Kidney (tissue), 14 donors: Measurements from ENCODE around the gene SF3A2. TPM values are rescaled to one million over a fixed set of nuclear protein-coding genes. Genes with fewer than 3 reads are reported as not detected.

Experiments used
- DNase-seq, 5 donors: peaks; one replicate each; pipeline ENCODE4 v3.0.0-alpha.2; 2013 to 2020
- FAIRE-seq: peaks from 2 replicates; lab custom pipeline; 2012; peaks lifted over from hg19 to GRCh38; lab: Jason Lieb, UNC
- H3K27ac ChIP-seq, 2 donors: one replicate each; pipeline ENCODE4 v1.7.0; 2013; ENCODE audit warnings: low read depth in 2 of 2, low read length in 2 of 2, inconsistent platforms in 1 of 2
- H3K27me3 ChIP-seq: one replicate; pipeline ENCODE4 v1.7.1; 2013; ENCODE audit warnings: low read length, inconsistent platforms; ENCODE audit not compliant: control insufficient read depth, insufficient read depth
- H3K36me3 ChIP-seq, 3 donors: one replicate each; pipeline versions ENCODE4 v1.7.0 to v1.7.1; 2013; ENCODE audit warnings: low read length in 3 of 3, control low read depth in 1 of 3, inconsistent platforms in 1 of 3; ENCODE audit not compliant: insufficient read depth in 3 of 3, control insufficient read depth in 2 of 3
- H3K4me1 ChIP-seq, 3 donors: one replicate each; pipeline versions ENCODE4 v1.7.0 to v1.7.1; 2013; ENCODE audit warnings: low read length in 3 of 3, inconsistent platforms in 1 of 3, low read depth in 1 of 3; ENCODE audit not compliant: control insufficient read depth in 2 of 3, insufficient read depth in 2 of 3
- H3K4me3 ChIP-seq, 3 donors: one replicate each; pipeline versions ENCODE4 v1.7.0 to v1.8.1; 2013; ENCODE audit warnings: low read length in 3 of 3, control low read depth in 1 of 3, inconsistent platforms in 1 of 3
- H3K9ac ChIP-seq, 3 donors: one replicate each; pipeline versions ENCODE4 v1.7.0 to v1.7.1; 2013; ENCODE audit warnings: low read length in 3 of 3, control low read depth in 1 of 3, inconsistent platforms in 1 of 3
- H3K9me3 ChIP-seq, 3 donors: one replicate each; pipeline versions ENCODE4 v1.7.0 to v1.7.1; 2013; ENCODE audit warnings: low read length in 3 of 3, control low read depth in 1 of 3, inconsistent platforms in 1 of 3; ENCODE audit not compliant: control insufficient read depth in 2 of 3, insufficient read depth in 1 of 3
- CTCF ChIP-seq: IDR thresholded peaks from 3 replicates; pipeline ENCODE4 v1.5.1; 2012; ENCODE audit warnings: mild to moderate bottlenecking, moderate library complexity, borderline replicate concordance; ENCODE audit not compliant: insufficient read depth; ENCODE audit errors: extremely low read depth
- intact Hi-C: fragments of 100-400 bp; cut with DNase I; formaldehyde crosslinking; loops from one replicate; pipeline ENCODE4 v1.11.1; 2022
- polyA plus RNA-seq: library from polyadenylated mRNA; stranded (reverse); fragments of 350-450 nt; fragmentation: Illumina TruSeq; extraction: RNeasy Lipid Tissue Mini Kit (QIAGEN cat#74804); gene quantifications from one replicate; pipeline ENCODE4 v1.2.3, GENCODE V29; 2014; ENCODE audit warnings: low read depth, low replicate concordance; ENCODE audit not compliant: insufficient read depth
- total RNA-seq: library from RNA; stranded (reverse); fragmentation: NEBNext Ultra II Directional; extraction: Animal tissue kit (Norgen Biotek cat#: 25700); gene quantifications from one replicate; pipeline ENCODE4 v1.2.1, GENCODE V29; 2021
- donor health status: control.
- donor health status: control.
- donor health status: control.
- donor health status: control.
- donor health status: control.
- donor health status: DM: yes; HTN: yes; CAD: no.
- donor health status: Normal renal cell carcinoma (clear cell type).

Gene SF3A2
- total and polyA plus RNA-seq, 2 donors from 2014 or later, result 25.7 to 64.1 TPM

- DNase-seq, result no peak
Observed at GRCh38 chr19:2197270-2197669, 39.4 kb upstream of the SF3A2 start.

GRCh38 chr19:2198317-2198716 lies 38.3 kb upstream of the SF3A2 start:
- H3K27me3 ChIP-seq, result no peaks in the 10 kb centered on the region
- no peak overlapping the region for H3K27ac ChIP-seq
- FAIRE-seq, result no peak
- peaks cover 0 to 10% (median 5%) of the 10 kb centered on the region in 3 donors for H3K36me3 ChIP-seq
- no peak overlapping the region for H3K4me3 ChIP-seq
- no peak overlapping the region for H3K9ac ChIP-seq
- no peak for TF ChIP-seq CTCF
- no peak for DNase-seq
- H3K9me3 ChIP-seq, result no peaks in the 10 kb centered on the region
- intact Hi-C loops, result no loop called here
- no peaks in the 10 kb centered on the region for H3K4me1 ChIP-seq

More at GRCh38 chr19:2197270-2197669, 39.4 kb upstream of the SF3A2 start:
- H3K9me3 ChIP-seq, result no peaks in the 10 kb centered on the region
- no peaks in the 10 kb centered on the region for H3K4me1 ChIP-seq
- no peaks in the 10 kb centered on the region for H3K27me3 ChIP-seq
- peaks cover 0 to 15% (median 5%) of the 10 kb centered on the region in 3 donors for H3K36me3 ChIP-seq
- H3K4me3 ChIP-seq, result no peak overlapping the region
- H3K27ac ChIP-seq, result no peak overlapping the region
- H3K9ac ChIP-seq, result no peak overlapping the region
- no peak for TF ChIP-seq CTCF
- no peak for FAIRE-seq
- intact Hi-C loops, result no loop called here

- FAIRE-seq (no peak), DNase-seq (no peak)
- peaks cover 0 to 4% (median 4%) of the 10 kb centered on the region in 3 donors for H3K36me3 ChIP-seq
- no peak overlapping the region for H3K9ac ChIP-seq
- no peak overlapping the region for H3K27ac ChIP-seq
- no peak overlapping the region for H3K4me3 ChIP-seq
- no peaks in the 10 kb centered on the region for H3K4me1 ChIP-seq
- no peaks in the 10 kb centered on the region for H3K27me3 ChIP-seq
- no peak for TF ChIP-seq CTCF
- intact Hi-C loops, result no loop called here
- no peaks in the 10 kb centered on the region for H3K9me3 ChIP-seq
Observed at GRCh38 chr19:2199215-2199614, 37.4 kb upstream of the SF3A2 start.
